Keratinocyte (primary cell): ENCODE results near the gene LOXHD1.

Source experiments
- CTCF ChIP-seq, 3 experiments: IDR thresholded peaks in 1 of 3; conservative IDR thresholded peaks in 1 of 3; optimal IDR thresholded peaks in 1 of 3; 2 replicates in 2 of 3; 3 replicates in 1 of 3; pipeline versions ENCODE3 to v1.5.1; 2011; ENCODE audit warnings: low read length in 3 of 3, mild to moderate bottlenecking in 3 of 3, moderate library complexity in 2 of 3, control low read depth in 1 of 3, inconsistent platforms in 1 of 3; ENCODE audit not compliant: insufficient read depth in 2 of 3; ENCODE audit errors: extremely low read depth in 1 of 3
- EZH2 ChIP-seq: IDR thresholded peaks from one replicate; pipeline ENCODE4 v1.6.1; 2012; ENCODE audit warnings: inconsistent platforms, mild to moderate bottlenecking, low read length, moderate library complexity

GRCh38 chr18:46448347-46448746, 208.7 kb downstream of the LOXHD1 start:
- TF ChIP-seq CTCF (optimal IDR thresholded peaks at IDR 0.05 in 1 of 3, IDR thresholded peaks at IDR 0.05 in 1 of 3, conservative IDR thresholded peaks at IDR 0.05 in 1 of 3; ENCODE audit: extremely low read depth in 1 of 3, insufficient read depth in 2 of 3, low read length in 3 of 3) (no peak), EZH2 (no peak)
